ENCODE data around the gene DNAJB6. TPM values are rescaled to one million over a fixed set of nuclear protein-coding genes. Genes with fewer than 3 reads are reported as not detected.

Gene DNAJB6
- total RNA-seq, 1 experiment from 2014 or later: 288 TPM

- no peaks in the 10 kb centered on the region for H3K9me3 Mint-ChIP-seq
- ATAC-seq: peak; percentile 74
- CTCF ChIA-PET: no interaction called here
- DNase-seq (ENCODE audit: low spot score): no peak
- POLR2A ChIA-PET: no interaction called here
- peaks cover 77% of the 10 kb centered on the region for H3K4me1 Mint-ChIP-seq
- no peak overlapping the region for H3K4me3 Mint-ChIP-seq
- H3K36me3 Mint-ChIP-seq: peaks cover 60% of the 10 kb centered on the region
- H3K27ac Mint-ChIP-seq: peak overlapping the region; percentile 86
- H3K27me3 Mint-ChIP-seq (ENCODE audit: low read depth): no peaks in the 10 kb centered on the region
- TF ChIP-seq ATF1 (CRISPR knock-in tag; IDR thresholded peaks at IDR 0.05): no peak
- TF ChIP-seq ZNF425 (CRISPR knock-in tag; conservative IDR thresholded peaks at IDR 0.05): no peak
- TF ChIP-seq SOX15 (CRISPR knock-in tag; IDR thresholded peaks at IDR 0.05): no peak
- TF ChIP-seq PRRX2 (CRISPR knock-in tag; IDR thresholded peaks at IDR 0.05): no peak
- TF ChIP-seq ZBTB21 (CRISPR knock-in tag; IDR thresholded peaks at IDR 0.05; ENCODE audit: borderline replicate concordance): no peak
- no peak for TF ChIP-seq STAT6 (CRISPR knock-in tag; conservative IDR thresholded peaks at IDR 0.05; ENCODE audit: low read depth)
- no peak for TF ChIP-seq CTCF (IDR thresholded peaks at IDR 0.05)
- TF ChIP-seq HMGA2 (CRISPR knock-in tag; IDR thresholded peaks at IDR 0.05): no peak
Measured at GRCh38 chr7:157377436-157378124, 40.8 kb downstream of the DNAJB6 start.

- DNase-seq (ENCODE audit: low spot score): no peak
- H3K4me1 Mint-ChIP-seq: peaks cover 78% of the 10 kb centered on the region
- peaks cover 61% of the 10 kb centered on the region for H3K36me3 Mint-ChIP-seq
- no peaks in the 10 kb centered on the region for H3K27me3 Mint-ChIP-seq (ENCODE audit: low read depth)
- peak overlapping the region; percentile 47 for H3K27ac Mint-ChIP-seq
- no peak for TF ChIP-seq RORB (CRISPR knock-in tag; IDR thresholded peaks at IDR 0.05)
- no peak for TF ChIP-seq EMX1 (CRISPR knock-in tag; IDR thresholded peaks at IDR 0.05)
- TF ChIP-seq GTF2I (CRISPR knock-in tag; conservative IDR thresholded peaks at IDR 0.05): no peak
- no peak for TF ChIP-seq E2F4 (CRISPR knock-in tag; IDR thresholded peaks at IDR 0.05; ENCODE audit: borderline replicate concordance, low read depth)
- TF ChIP-seq CREB1 (CRISPR knock-in tag; IDR thresholded peaks at IDR 0.05): no peak
- TF ChIP-seq FOXK1 (CRISPR knock-in tag; IDR thresholded peaks at IDR 0.05): no peak
- no peak for TF ChIP-seq ZSCAN18 (CRISPR knock-in tag; IDR thresholded peaks at IDR 0.05)
- TF ChIP-seq HMGA2 (CRISPR knock-in tag; IDR thresholded peaks at IDR 0.05): no peak
- TF ChIP-seq SP1 (CRISPR knock-in tag; conservative IDR thresholded peaks at IDR 0.05): no peak
- TF ChIP-seq IRF2 (CRISPR knock-in tag; IDR thresholded peaks at IDR 0.05; ENCODE audit: borderline replicate concordance, low read depth): no peak
- TF ChIP-seq ZBTB43 (CRISPR knock-in tag; IDR thresholded peaks at IDR 0.05): no peak
- TF ChIP-seq TEAD4 (CRISPR knock-in tag; IDR thresholded peaks at IDR 0.05): no peak
- TF ChIP-seq CBFB (CRISPR knock-in tag; IDR thresholded peaks at IDR 0.05; ENCODE audit: low read depth): no peak
- TF ChIP-seq ZNF317 (CRISPR knock-in tag; IDR thresholded peaks at IDR 0.05; ENCODE audit: borderline replicate concordance, low read depth): no peak
- TF ChIP-seq TCF7 (CRISPR knock-in tag; IDR thresholded peaks at IDR 0.05; ENCODE audit: low read depth): no peak
- TF ChIP-seq ETV6 (CRISPR knock-in tag; IDR thresholded peaks at IDR 0.05): no peak
- no peak for TF ChIP-seq RELA (CRISPR knock-in tag; IDR thresholded peaks at IDR 0.05; ENCODE audit: borderline replicate concordance)
- no peak overlapping the region for H3K4me3 Mint-ChIP-seq
- no peaks in the 10 kb centered on the region for H3K9me3 Mint-ChIP-seq
- ChIA-PET CTCF (no interaction called here), POLR2A (no interaction called here)
- ATAC-seq: no peak
Measured at GRCh38 chr7:157378390-157378789, 41.6 kb downstream of the DNAJB6 start.

Data from WTC11 (cell line).